Keratinocyte (primary cell): ENCODE results near the gene TUBA4B. TPM values are rescaled to one million over a fixed set of nuclear protein-coding genes. Genes with fewer than 3 reads are reported as not detected.

ENCODE experiments used
- DNase-seq: peaks from one replicate; pipeline ENCODE4 v3.0.0-alpha.2; 2011; ENCODE audit warnings: low read depth, missing footprints, low spot score
- FAIRE-seq: peaks from 2 replicates; lab custom pipeline; 2011; peaks lifted over from hg19 to GRCh38; lab: Jason Lieb, UNC
- H2AFZ ChIP-seq: 2 replicates; pipeline ENCODE4 v1.6.0; 2012; ENCODE audit warnings: low read length, control low read depth, inconsistent platforms; ENCODE audit not compliant: control insufficient read depth
- H3K27ac ChIP-seq: 2 replicates; pipeline ENCODE4 v1.5.1; 2011; ENCODE audit warnings: low read length; ENCODE audit not compliant: control insufficient read depth, insufficient read depth
- H3K27me3 ChIP-seq: 3 replicates; pipeline ENCODE4 v1.6.0; 2011; ENCODE audit warnings: low read length; ENCODE audit not compliant: control insufficient read depth, insufficient read depth; ENCODE audit errors: extremely low read depth
- H3K36me3 ChIP-seq, 2 experiments: 2 replicates in 1 of 2; 3 replicates in 1 of 2; pipeline ENCODE4 v1.5.1; 2011; ENCODE audit warnings: low read length in 2 of 2, mild to moderate bottlenecking in 1 of 2; ENCODE audit not compliant: control insufficient read depth in 2 of 2, insufficient read depth in 2 of 2; ENCODE audit errors: extremely low read depth in 1 of 2
- H3K4me1 ChIP-seq: 3 replicates; pipeline ENCODE4 v1.5.1; 2011; ENCODE audit warnings: low read length; ENCODE audit not compliant: control insufficient read depth, insufficient read depth; ENCODE audit errors: extremely low read depth
- H3K4me2 ChIP-seq: 3 replicates; pipeline ENCODE4 v1.6.0; 2011; ENCODE audit warnings: low read depth, low read length; ENCODE audit not compliant: control insufficient read depth, insufficient read depth; ENCODE audit errors: extremely low read depth
- H3K4me3 ChIP-seq, 3 experiments: fragments of 200-600 bp in 1 of 3; sonication (generic) in 1 of 3; 2 replicates in 2 of 3; 3 replicates in 1 of 3; pipeline ENCODE4 v1.5.1; 2011 to 2016; ENCODE audit warnings: low read length in 3 of 3, mild to moderate bottlenecking in 3 of 3, control low read depth in 2 of 3, inconsistent platforms in 1 of 3, low read depth in 1 of 3, mixed read lengths in 1 of 3, mixed run types in 1 of 3, moderate library complexity in 1 of 3; ENCODE audit not compliant: control insufficient read depth in 2 of 3, insufficient read depth in 2 of 3; ENCODE audit errors: extremely low read depth in 1 of 3
- H3K79me2 ChIP-seq: 2 replicates; pipeline ENCODE4 v1.6.0; 2012; ENCODE audit warnings: low read length; ENCODE audit not compliant: control insufficient read depth, insufficient read depth
- H3K9ac ChIP-seq: 3 replicates; pipeline ENCODE4 v1.6.0; 2011; ENCODE audit warnings: low read length; ENCODE audit not compliant: control insufficient read depth, insufficient read depth; ENCODE audit errors: extremely low read depth
- H3K9me1 ChIP-seq: 3 replicates; pipeline ENCODE4 v1.6.0; 2011; ENCODE audit warnings: low read length; ENCODE audit not compliant: control insufficient read depth, insufficient read depth; ENCODE audit errors: extremely low read depth
- H3K9me3 ChIP-seq: 2 replicates; pipeline ENCODE4 v1.5.1; 2012; ENCODE audit warnings: low read depth, low read length; ENCODE audit not compliant: control insufficient read depth
- H4K20me1 ChIP-seq: 3 replicates; pipeline ENCODE4 v1.6.0; 2011; ENCODE audit warnings: low read length; ENCODE audit not compliant: control insufficient read depth, insufficient read depth; ENCODE audit errors: extremely low read depth
- CTCF ChIP-seq, 3 experiments: IDR thresholded peaks in 1 of 3; conservative IDR thresholded peaks in 1 of 3; optimal IDR thresholded peaks in 1 of 3; 2 replicates in 2 of 3; 3 replicates in 1 of 3; pipeline versions ENCODE3 to v1.5.1; 2011; ENCODE audit warnings: low read length in 3 of 3, mild to moderate bottlenecking in 3 of 3, moderate library complexity in 2 of 3, control low read depth in 1 of 3, inconsistent platforms in 1 of 3; ENCODE audit not compliant: insufficient read depth in 2 of 3; ENCODE audit errors: extremely low read depth in 1 of 3
- EZH2 ChIP-seq: IDR thresholded peaks from one replicate; pipeline ENCODE4 v1.6.1; 2012; ENCODE audit warnings: inconsistent platforms, mild to moderate bottlenecking, low read length, moderate library complexity
- dilution Hi-C: fragments of 300-500 bp; cut with MboI; formaldehyde crosslinking; loops from one replicate; pipeline ENCODE4 v1.7.0; 2020; ENCODE audit warnings: low sequenced_read_pairs; ENCODE audit not compliant: extremely low pct_ligation_motif_present
- polyA plus RNA-seq, 5 experiments: library from polyadenylated mRNA; depleted of rRNA in 3 of 5; stranded (reverse) in 3 of 5; stranded (forward) in 1 of 5; unstranded in 1 of 5; fragments of >200 nt; gene quantifications; 1 replicate in 1 of 5; 2 replicates in 3 of 5; 3 replicates in 1 of 5; pipeline versions ENCODE4 v1.2.1 to v1.2.3, GENCODE V29; 2011 to 2012; ENCODE audit warnings: missing spikeins in 2 of 5, low read depth in 1 of 5, low replicate concordance in 1 of 5

The TUBA4B gene
- polyA plus RNA-seq, 1 donor (not counting 4 experiments of a cell fraction or from before 2014, with no cell fraction given) = not detected

- H3K36me3 ChIP-seq = no peaks in the 10 kb centered on the region
- H3K27me3 ChIP-seq = no peaks in the 10 kb centered on the region
- H2AFZ ChIP-seq = no peak overlapping the region
- dilution Hi-C loops = no loop called here
- no peaks in the 10 kb centered on the region for H3K9me1 ChIP-seq
- no peak overlapping the region for H3K9ac ChIP-seq
- H3K4me3 ChIP-seq = no peak overlapping the region
- H3K9me3 ChIP-seq = no peaks in the 10 kb centered on the region
- DNase-seq (no peak), FAIRE-seq (no peak)
- no peaks in the 10 kb centered on the region for H4K20me1 ChIP-seq
- no peak overlapping the region for H3K4me2 ChIP-seq
- no peaks in the 10 kb centered on the region for H3K79me2 ChIP-seq
- H3K4me1 ChIP-seq = peaks cover 38% of the 10 kb centered on the region
- TF ChIP-seq EZH2 (no peak), CTCF (optimal IDR thresholded peaks at IDR 0.05 in 1 of 3, IDR thresholded peaks at IDR 0.05 in 1 of 3, conservative IDR thresholded peaks at IDR 0.05 in 1 of 3; ENCODE audit: extremely low read depth in 1 of 3, insufficient read depth in 2 of 3, low read length in 3 of 3) (no peak)
- H3K27ac ChIP-seq = no peak overlapping the region
Measured at GRCh38 chr2:219271021-219271420, 18.0 kb downstream of the TUBA4B start.

GRCh38 chr2:219272356-219272755, 19.3 kb downstream of the TUBA4B start:
- Histone ChIP-seq H3K27me3 (no peaks in the 10 kb centered on the region), H3K79me2 (no peaks in the 10 kb centered on the region), H3K9ac (no peak overlapping the region), H4K20me1 (no peaks in the 10 kb centered on the region), H3K36me3 (no peaks in the 10 kb centered on the region), H3K4me3 (no peak overlapping the region), H2AFZ (no peak overlapping the region), H3K4me1 (peaks cover 41% of the 10 kb centered on the region), H3K27ac (no peak overlapping the region), H3K9me3 (no peaks in the 10 kb centered on the region), H3K4me2 (no peak overlapping the region), H3K9me1 (no peaks in the 10 kb centered on the region)
- TF ChIP-seq EZH2 = no peak
- TF ChIP-seq CTCF (optimal IDR thresholded peaks at IDR 0.05 in 1 of 3, IDR thresholded peaks at IDR 0.05 in 1 of 3, conservative IDR thresholded peaks at IDR 0.05 in 1 of 3; ENCODE audit: extremely low read depth in 1 of 3, insufficient read depth in 2 of 3, low read length in 3 of 3) = no peak
- dilution Hi-C loops = no loop called here
- FAIRE-seq (no peak), DNase-seq (no peak)
